GM18867 (cell line): ENCODE results near the gene DENND4B.

Experiments
- ATAC-seq: cut with Tn5 transposase; IDR thresholded peaks from one replicate; pipeline ENCODE4 v1.9.1; 2021; ENCODE audit warnings: mild to moderate bottlenecking, moderate library complexity; ENCODE audit not compliant: unreplicated experiment

DENND4B gene

DNA sequence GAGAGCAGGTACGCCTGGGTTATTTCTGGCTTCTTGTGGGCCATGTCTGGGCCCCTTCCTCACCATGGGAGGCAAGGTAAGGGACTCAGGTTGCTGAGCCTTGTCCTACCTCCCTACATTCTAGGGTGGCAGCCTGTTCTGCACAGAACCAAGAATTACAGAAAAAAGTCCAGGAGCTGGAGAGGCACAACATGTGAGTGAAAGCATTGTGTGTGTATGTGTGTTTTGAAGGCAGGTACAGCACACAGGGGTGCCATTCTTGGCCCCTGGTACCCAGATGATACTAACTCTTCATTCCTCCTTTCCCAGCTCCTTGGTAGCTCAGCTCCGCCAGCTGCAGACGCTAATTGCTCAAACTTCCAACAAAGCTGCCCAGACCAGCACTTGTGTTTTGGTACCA lies 26.6 kb upstream of the DENND4B start:
- ATAC-seq, result no peak

DNA sequence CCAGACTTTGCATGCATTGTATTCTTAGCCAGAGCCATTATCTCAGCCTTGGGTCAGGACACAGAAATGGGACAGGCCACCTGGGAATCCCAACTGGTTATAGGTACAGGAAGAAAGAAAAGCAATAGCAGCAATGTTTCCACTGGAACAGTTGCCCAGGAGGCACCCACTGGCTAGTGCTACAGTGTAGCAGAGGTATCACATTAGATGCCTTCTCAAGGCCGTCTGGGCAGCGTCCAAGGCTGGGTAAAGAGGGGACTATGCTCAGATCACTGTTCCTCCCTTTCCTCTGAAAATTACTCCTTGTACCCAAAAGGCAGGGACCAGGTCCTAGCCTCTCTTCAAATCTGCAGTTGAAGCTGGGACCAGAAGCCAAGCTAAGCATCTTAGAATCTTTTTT lies 23.8 kb upstream of the DENND4B start:
- ATAC-seq, result no peak

DNA sequence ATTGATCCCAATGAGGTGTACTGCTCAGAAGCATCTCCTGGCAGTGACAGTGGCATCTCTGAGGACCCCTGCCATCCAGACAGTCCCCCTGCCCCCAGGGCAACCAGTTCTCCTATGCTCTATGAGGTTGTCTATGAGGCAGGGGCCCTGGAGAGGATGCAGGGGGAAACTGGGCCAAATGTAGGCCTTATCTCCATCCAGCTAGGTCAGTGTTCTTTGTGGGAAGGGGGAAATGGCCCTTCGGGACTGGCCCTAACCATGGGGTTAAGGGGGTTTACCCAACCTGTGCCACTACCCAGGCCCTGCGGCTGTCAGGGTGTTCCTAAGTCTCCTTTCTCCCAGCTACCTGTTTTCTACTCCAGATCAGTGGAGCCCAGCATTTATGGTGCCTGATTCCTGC lies 22.5 kb upstream of the DENND4B start:
- ATAC-seq, result no peak

DNA sequence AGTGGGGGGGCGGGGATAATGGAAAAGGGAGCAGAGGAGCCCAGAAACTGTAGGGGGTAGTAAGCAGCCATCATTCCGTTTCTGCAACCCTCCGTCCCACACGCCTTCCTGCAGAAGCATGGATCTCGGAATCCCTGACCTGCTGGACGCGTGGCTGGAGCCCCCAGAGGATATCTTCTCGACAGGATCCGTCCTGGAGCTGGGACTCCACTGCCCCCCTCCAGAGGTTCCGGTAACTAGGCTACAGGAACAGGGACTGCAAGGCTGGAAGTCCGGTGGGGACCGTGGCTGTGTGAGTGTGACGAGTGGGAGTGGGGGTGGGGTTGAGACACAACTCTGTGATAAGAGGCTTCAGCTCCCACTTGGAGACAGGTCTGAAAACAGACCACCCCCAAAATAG lies 21.9 kb upstream of the DENND4B start:
- no peak for ATAC-seq

DNA sequence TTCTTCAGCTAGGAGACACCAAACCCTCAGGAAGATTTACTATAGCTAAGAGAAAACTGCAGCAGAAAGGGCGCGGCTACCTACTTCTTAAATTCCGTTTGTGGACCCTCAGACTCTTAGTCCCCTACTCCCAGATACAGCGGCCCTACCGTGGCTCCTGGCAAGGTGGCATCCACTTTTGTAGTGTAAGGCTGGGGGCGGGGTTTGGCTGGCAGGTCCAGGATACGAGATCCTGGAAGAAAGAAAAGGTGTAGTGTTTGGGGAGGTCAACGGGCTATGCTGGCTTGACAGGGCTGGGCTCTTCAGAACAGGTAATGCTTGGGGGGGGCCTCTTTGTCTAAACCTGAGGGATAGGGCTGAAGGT lies 21.5 kb upstream of the DENND4B start:
- no peak for ATAC-seq

DNA sequence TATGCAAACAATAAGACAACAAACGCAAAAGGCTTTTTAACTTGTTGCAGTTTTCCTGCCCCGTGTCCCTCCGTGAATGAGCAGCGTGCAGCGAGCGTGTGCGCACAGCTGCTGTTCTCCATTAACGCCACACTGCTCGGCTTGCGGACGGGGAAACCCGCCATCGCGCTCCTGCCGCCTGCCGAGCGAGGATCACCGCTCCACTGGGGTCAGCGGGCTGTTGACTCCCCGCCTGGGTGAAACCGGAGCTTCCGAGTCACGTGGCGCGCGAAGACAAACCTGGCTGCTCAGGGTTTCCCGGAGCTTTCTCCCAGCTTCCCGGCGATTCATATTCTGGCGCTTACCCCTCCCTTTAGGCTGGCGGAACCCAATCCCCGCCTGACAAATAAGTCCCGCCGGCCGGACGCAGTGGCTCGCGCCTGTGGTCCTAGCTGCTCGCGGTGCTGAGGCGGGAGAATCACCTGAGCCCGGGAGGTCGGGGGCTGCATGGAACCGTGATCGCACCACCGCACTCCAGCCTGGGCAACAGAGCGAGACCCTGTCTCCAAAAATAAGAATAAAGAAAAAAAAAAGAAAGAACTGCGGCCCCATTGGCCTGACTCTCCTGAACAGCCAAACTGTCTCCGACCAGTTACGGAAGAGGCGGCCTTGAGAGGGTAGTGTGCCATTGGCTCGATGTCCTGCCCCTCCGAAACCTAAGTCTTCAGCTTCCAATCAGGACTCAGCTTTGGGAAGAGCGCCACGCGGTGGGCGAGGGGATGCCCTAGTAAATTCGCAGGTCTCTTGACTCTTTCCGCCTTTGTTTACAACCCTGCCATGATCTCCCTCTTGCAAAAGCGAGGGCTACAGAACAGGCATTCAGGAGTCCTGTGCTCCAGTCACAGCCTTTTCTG lies 20.8 kb upstream of the DENND4B start, which contains the start of gene CREB3L4:
CREB3L4 (plus strand) TSS at position 796 of the 893 bp plus-strand sequence. CDS start 624 bp downstream, outside the sequence.
- peak; percentile 67 for ATAC-seq

DNA sequence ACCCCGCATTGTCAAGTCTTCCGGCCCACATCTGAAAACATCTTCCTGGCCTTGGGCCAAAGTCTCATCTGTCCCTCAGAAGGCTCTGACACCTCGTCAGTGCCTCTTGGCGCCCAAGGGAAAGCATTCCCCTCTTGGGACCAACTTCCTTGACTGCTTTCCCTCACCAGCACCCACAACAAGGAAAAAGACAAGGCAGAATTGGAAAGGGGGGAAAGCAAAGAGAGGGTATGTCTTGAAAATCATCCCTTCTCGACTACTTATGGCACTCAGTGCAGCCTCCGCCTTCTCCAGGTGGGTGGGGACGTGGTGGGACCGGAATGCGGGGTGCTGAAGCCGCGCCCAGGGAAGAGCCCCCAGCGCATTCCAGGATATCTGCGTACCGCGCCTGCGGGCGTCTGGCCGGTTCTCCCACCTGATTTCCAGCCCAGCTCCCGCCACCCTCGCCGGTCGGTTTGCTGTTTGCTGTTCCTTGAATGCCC lies 17.4 kb upstream of the DENND4B start:
- ATAC-seq, result no peak

DNA sequence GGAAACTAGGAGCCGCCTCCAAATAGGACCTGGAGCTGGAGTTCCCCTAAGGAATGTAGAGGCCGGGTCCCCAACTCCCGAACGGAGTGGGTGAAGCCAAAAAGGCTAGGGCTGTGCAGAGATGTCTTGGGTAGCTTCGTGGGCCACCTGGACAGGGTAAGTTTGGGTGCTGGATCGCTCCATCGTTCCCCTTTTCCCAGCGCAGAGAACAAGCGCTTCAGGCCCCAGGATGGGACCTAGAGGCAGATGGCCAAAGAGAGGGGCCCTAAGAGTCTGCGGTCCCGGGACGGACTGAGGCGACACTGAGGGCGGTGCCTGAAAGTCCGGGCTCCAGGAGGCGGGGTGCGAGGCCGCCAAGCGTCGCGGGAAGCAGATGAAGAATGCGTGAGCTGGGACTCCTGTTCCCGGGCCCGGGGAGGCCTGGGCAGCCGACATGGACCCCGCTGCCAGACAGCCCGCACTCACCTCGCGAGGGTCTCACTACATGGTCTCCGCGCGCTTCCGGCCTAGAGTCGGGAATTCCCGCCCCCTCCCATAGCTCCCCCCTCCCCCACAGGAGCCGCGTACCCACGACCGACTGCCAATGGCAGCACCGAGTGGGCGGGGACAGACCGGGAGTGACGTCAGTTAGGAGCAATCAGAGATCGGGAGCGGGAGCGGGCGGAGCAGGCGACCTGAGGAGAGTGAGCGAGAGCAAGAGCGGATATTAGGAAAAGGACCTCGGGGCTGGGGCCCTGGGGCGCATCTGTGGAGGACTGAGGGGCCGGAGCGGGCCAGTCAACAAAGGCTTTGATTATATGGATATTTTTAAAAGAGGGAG lies 16.7 kb upstream of the DENND4B start, which contains the start of gene SLC39A1:
SLC39A1 (minus strand) TSS at position 508 of the 820 bp plus-strand sequence. CDS start 822 bp downstream, outside the sequence.
- ATAC-seq, result peak; percentile 51

DNA sequence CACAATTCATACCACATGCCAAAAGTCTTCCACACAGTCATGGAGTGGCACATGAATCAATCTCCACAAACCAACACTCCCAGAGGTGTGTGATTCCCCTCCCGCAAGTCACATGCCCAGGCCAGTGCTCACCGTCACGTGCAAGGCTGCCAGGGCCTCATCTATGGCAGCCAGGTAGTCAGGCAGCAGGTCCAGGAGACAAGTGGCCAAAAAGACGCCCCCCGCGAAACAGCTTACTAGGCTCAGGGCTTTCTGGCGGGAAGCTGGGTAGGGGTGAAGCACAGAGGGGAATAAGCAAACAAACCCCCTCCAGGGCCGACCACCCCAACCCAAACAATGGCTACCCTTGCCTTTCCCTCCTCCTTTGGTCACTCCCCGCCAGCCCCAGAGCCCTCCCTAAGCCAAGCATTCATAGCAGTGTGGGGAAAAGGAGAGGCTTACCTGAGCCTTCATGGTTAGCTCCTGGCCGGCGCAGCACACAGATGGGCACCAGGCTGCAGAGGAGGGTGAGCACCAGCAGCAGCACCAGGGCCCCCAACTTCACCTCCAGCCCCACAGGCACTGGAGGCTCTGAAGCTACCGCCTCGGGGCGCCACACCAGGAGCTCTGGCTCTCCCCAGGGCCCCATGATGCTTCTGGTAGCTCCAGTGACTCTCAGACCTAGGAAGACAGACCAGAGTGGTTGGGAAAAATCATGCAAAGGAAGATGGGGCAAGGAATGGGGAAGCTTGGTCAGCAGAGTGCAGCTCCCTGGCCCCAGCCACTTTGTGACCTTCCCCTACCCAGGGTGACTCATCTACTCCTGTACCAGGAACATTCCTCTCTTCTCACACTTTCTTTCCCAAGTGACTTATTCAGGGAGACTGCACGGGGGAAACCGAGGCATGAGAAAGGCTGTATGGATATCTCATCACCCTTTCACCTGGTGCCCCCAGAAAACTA lies 15.8 kb upstream of the DENND4B start:
- ATAC-seq, result no peak

DNA sequence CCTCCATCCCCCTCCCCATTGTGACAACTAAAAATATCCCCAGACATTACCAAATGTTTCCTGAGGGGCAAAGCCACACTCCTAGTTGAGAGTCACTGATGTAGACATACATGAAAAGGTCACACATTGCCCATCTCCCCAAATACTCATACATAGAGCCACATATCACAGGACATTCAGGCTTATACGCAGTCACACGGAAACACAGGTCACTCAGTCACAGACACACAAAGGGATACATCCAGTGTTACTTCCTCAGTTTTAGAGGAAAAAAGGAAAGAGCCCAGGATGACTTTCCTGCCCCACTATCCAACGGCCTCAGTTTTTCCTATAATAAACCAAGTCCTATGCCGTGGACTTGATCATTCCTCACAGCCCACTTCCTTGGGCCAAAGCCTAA lies 14.9 kb upstream of the DENND4B start:
- ATAC-seq, result no peak

DNA sequence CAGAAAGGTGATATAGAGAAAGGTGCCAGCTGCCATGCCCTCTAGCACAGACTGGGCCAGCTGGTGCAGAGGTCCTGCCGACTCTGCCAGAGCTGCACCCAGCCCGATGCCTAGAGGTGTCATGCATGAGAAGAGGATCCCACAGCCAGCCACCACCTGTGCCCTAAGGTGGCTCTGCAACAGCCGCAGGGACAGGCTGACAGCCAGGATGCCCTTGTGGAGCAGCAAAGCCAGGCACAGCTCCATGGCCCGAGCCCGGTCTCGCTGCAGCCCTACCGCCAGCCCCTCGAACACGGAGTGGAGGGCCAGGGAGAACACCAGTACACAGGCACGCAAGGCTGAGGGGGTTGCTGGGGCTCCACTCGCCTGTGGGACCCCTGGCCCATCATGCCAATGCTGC lies 13.7 kb upstream of the DENND4B start:
- no peak for ATAC-seq

DNA sequence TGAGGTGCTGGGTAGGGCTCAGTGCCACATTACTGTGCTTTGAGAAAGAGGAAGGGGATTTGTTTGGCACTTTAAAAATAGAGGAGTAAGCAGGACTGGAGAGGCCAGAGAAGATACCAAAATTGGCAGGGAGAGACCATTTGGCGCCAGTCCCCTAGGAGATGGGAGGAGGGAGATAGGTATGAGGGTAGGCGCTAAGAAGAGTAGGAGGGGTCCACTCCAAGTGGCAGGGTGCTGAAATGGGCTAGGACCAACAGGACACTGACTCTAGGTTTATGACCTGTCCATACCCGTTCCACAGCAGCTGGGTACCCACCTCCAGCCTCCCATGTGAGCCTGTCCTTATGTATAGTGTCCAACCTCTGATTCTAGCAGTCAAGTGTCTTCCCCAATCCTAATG lies 12.9 kb upstream of the DENND4B start:
- no peak for ATAC-seq

DNA sequence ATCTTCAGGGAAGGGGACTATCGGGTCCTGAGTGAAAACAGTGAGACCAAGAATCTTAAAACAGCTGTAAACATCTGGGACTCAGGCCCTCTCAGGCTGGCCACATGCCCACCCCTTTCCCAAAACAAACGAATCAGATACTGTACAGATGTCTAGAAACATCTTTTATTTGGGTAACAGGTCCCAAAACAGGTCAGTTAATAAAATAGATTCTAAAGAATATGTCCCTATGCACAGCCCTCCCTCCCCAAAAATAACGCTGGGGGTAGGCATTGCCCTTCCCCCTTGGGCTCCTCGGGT lies 12.4 kb upstream of the DENND4B start:
- no peak for ATAC-seq

DNA sequence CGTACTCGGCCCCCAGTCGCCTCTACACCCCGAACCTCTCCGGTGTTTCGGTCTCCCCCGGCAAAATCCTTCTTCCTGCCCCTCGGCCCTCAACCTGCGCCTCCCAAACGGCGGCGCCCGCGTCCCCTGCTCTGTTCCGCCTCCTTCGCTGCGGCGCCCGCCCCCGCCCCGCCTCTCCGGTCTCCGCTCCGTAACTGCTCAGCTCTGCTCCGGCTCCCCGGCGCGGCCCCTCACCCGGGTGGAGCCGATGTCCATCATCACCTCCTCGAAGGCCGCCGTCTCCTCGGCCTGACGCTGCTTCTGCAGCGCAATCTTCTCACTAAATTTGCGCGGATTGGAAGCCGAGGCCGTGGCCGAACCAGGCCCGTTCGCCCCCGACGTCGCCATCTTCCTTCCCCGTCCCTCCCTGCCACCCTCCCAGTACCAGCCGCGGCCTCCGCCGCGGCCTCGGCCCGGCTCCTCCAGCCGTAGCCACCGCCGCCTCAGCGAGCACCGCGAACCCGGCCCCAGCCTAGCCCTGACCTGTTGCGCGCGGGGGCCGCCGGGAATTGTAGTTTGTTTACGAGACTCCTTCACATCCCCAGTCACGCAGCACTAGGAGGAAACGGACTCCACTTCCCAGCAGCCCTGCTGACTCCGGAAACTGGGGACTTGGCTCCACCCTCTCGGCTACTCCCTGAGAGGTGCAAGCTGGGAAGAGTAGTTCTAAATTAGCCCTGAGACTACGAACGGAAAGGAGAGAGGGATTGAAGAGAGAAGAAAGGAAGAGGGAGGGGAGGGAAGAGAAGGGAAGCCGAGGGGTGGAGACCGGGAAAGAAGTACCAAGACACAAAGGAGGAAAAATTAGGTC lies 11.8 kb upstream of the DENND4B start, which contains the start of gene CRTC2:
CRTC2 (minus strand) TSS at position 502 of the 850 bp plus-strand sequence; CDS start at position 387, 115 bp downstream.
- ATAC-seq, result peak; percentile 66

DNA sequence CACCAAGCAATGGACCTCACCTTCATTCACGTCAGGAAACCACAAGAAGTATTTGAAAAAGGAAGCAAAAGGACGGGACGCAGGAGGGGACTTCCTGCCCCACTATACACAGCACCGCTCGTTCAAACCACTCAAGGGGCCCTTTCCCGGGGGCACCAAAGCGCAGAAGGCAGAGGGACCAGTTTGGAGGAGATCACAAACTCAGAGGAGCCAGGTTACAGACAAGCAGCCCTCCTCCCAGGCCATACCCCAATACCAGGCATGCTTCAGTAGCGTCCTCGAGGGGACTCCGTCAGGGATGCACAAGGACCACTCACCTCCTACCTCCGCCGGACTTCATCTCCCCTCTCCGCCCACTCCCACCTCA lies 11.2 kb upstream of the DENND4B start:
- peak; percentile 5 for ATAC-seq

DNA sequence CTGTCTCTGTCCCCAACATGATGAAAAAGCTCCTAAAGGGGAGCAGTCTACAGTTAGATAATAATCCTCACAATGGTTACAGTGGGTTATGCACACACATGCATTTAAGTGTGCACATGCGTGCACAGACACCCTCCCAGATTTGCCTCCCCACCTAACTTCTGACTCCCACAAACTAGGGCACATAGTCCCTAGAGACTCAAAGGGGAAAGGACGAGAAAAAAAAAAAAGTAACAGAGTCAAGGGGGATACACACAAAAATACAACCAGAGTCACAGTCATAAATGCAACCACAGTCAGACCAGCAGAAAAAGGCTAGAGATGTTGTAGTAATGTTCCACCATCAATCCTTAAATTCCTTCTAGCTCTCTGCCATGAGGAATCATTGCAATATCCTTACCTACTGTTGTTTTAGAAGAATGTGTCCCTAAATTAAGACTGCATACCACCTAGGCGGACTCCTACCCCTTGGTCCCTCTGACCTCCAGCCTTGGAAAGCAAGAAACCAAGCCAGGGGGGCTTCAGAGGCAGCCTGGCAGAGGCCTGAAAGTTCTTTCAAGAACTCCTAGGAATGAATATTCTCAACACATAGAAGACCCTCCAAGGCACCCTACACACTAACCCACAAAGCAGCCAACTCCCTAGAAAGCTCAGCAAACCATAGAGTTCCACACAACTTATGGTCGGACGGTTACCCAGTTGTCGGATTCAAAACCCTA lies 10.6 kb upstream of the DENND4B start:
- no peak for ATAC-seq

DNA sequence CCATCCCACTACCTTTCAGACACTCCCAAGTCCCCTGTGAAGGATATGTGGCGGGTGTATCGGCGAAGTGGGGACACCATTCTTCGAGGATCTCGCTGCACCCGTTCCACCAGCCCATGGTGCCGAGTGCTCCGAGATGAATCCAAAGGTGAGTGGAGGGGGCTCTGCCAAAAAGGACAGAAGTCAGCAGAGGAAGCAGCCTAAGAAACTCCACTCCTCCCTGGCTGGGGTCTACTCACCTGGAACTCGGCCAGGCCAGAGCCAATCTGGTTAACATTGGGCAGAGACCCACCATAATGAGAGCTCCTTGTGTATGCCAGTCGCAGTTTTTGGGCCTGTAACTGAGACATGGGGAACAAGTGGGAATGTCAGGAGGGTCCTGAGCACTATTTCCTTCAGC lies 8.3 kb upstream of the DENND4B start:
- ATAC-seq, result no peak

DNA sequence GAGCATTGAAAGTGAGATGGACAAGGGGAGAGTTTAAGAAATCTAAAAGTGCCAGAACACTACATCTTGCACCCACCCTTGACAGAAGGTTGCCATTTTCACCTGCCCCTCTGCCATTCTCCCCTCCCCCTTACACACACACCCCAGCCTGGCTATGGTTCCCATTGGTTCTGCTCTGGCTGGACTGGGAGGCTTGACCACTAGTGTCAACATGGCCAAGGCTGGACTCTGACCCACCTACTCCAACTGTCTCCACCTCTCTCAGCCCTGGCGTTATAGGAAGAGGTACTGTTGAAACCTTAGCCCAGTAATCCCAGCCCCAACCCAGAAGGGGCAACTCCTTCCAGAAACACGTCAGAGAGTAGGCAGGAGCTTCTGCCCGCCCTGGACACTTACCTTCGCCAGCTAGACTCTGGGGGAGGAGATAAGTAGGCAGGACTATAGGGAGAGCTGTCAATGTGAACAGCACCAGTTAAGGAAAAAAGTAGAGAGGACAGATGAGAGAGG lies 7.4 kb upstream of the DENND4B start:
- no peak for ATAC-seq

DNA sequence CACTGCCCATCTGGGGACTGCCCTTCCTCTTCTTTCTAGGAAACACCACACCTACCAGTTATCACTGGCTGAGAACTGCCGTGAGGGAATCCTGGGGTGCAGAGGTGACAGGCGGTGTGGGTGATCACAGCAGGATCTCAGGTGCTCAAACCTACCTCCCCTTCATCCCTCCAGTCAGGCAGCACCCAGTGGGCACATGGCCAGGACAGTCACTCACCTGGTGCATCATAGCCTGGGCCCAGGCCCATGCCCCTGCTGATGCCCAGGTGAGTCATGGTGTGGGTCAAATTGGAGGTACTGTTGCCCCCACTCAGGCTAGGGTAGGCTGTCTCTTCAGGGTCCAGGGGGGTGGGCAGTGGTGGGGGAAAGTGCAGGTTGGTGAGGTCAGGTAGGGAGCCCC lies 5.3 kb upstream of the DENND4B start:
- ATAC-seq, result no peak
